Upper lobe of right lung (tissue), 1 donor: ENCODE data around the gene MCC. TPM values are rescaled to one million over a fixed set of nuclear protein-coding genes. Genes with fewer than 3 reads are reported as not detected.

ENCODE experiments used
- ATAC-seq: fragments of 200-7000 bp; cut with Tn5 transposase; one replicate; pipeline ENCODE4 v1.9.1; 2020; ENCODE audit warnings: mild to moderate bottlenecking, moderate library complexity
- DNase-seq: peaks from one replicate; pipeline ENCODE4 v3.0.0-alpha.2; 2020
- H3K27ac ChIP-seq: fragments of 200-600 bp; one replicate; pipeline ENCODE4 v1.8.0; 2022
- H3K27me3 ChIP-seq: fragments of 200-600 bp; one replicate; pipeline ENCODE4 v1.8.0; 2022; ENCODE audit warnings: mild to moderate bottlenecking
- H3K36me3 ChIP-seq: fragments of 200-600 bp; one replicate; pipeline ENCODE4 v1.8.0; 2022
- H3K4me1 ChIP-seq: fragments of 200-600 bp; one replicate; pipeline ENCODE4 v1.8.0; 2022
- H3K4me3 ChIP-seq: fragments of 200-600 bp; one replicate; pipeline ENCODE4 v1.8.0; 2022; ENCODE audit warnings: mild to moderate bottlenecking
- H3K9me3 ChIP-seq: fragments of 200-600 bp; one replicate; pipeline ENCODE4 v1.8.0; 2022
- intact Hi-C: fragments of 100-400 bp; cut with DNase I; formaldehyde crosslinking; loops from one replicate; pipeline ENCODE4 v1.11.0; 2022
- total RNA-seq: library from RNA; stranded (reverse); fragmentation: NEBNext Ultra II Directional; extraction: Animal tissue kit (Norgen Biotek cat#: 25700); gene quantifications from one replicate; pipeline ENCODE4 v1.2.1, GENCODE V29; 2021
- TF ChIP-seq, protein P1 (sequence below): fragments of 200-600 bp; IDR thresholded peaks from one replicate; pipeline ENCODE4 v1.8.0; 2022; ENCODE audit warnings: antibody characterized with exemption
- donor health status: DM: no; HTN: yes; CAD: no; lungs with severe emphysema.

Gene MCC
- total RNA-seq, 1 donor from 2014 or later: 18.6 TPM

DNA sequence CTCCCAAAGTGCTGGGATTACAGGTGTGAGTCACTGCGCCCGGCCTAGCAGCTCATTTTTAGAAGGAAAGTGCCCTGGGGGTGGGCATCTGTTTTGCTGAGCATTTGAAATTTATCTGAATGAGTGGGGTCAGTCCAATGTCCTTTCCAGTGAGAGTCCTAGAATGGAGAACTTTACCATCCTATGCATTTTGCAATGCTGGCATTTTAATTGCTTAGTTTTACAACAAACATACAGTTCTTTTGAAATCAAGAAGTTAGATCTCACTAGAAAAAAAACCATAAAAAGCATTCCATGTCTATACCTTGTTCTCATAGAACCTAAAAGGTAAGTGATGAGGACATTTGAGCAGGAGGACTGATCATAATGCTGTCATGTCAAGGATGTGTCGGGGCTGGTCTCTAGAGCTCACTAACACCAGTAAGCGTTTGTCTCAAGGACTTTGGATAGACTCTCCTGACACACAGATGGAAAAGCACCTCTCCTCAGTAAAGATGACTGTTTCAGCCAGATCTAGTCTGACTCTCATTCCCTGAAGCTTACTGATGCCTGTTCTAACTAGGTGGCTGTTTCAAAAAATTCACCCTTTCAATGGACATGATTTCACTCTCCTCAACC lies 427.7 kb downstream of the MCC start:
- Histone ChIP-seq H3K27ac (no peak overlapping the region), H3K27me3 (no peaks in the 10 kb centered on the region), H3K36me3 (peaks cover 5% of the 10 kb centered on the region), H3K9me3 (no peaks in the 10 kb centered on the region), H3K4me1 (no peaks in the 10 kb centered on the region), H3K4me3 (no peak overlapping the region)
- TF ChIP-seq, protein P1, sequence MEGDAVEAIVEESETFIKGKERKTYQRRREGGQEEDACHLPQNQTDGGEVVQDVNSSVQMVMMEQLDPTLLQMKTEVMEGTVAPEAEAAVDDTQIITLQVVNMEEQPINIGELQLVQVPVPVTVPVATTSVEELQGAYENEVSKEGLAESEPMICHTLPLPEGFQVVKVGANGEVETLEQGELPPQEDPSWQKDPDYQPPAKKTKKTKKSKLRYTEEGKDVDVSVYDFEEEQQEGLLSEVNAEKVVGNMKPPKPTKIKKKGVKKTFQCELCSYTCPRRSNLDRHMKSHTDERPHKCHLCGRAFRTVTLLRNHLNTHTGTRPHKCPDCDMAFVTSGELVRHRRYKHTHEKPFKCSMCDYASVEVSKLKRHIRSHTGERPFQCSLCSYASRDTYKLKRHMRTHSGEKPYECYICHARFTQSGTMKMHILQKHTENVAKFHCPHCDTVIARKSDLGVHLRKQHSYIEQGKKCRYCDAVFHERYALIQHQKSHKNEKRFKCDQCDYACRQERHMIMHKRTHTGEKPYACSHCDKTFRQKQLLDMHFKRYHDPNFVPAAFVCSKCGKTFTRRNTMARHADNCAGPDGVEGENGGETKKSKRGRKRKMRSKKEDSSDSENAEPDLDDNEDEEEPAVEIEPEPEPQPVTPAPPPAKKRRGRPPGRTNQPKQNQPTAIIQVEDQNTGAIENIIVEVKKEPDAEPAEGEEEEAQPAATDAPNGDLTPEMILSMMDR: no peak
- ATAC-seq (no peak), DNase-seq (no peak)
- intact Hi-C loops: no loop called here

DNA sequence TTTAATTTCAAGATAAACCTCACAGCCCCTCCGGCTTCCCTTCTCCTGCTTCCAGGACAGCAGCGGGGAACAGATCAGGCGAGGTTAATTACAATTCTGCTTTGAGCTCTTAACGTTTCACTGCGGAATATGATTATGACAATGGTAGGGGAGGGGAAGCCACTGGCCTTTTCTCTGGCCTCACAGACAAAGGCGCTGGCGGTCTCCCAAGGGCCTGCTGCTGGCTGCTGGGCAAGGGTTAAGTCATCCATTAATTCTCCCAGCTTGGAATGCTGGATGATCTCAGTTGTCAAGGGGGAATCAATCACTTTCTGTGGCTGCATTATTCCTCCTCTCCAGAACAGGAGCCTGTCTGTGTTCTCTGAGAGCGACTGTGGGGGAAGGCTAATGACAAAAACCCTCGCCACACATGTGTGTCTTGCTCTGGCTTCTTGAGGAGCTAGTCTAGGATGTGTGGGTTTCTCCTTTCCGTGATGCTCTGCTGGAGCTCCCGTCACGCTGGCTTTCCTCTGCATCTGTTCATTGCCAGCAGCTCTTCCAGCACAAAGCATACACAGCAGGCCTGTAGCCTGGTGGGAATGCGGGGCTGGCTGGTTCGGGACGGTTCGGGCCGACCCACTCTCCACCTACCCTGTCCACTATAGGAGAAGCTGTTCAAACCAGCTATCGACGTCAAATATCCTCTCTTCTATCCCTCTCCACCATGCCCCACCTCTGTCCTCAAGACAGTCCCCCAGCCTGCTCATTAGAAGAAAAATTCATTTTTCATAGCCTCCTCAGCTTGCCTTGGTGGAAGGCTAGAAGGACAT lies 428.8 kb downstream of the MCC start:
- DNase-seq (no peak), ATAC-seq (no peak)
- TF ChIP-seq, protein P1: no peak
- Histone ChIP-seq H3K27ac (no peak overlapping the region), H3K4me1 (no peaks in the 10 kb centered on the region), H3K36me3 (peaks cover 5% of the 10 kb centered on the region), H3K4me3 (no peak overlapping the region), H3K9me3 (no peaks in the 10 kb centered on the region), H3K27me3 (no peaks in the 10 kb centered on the region)
- intact Hi-C loops: no loop called here

DNA sequence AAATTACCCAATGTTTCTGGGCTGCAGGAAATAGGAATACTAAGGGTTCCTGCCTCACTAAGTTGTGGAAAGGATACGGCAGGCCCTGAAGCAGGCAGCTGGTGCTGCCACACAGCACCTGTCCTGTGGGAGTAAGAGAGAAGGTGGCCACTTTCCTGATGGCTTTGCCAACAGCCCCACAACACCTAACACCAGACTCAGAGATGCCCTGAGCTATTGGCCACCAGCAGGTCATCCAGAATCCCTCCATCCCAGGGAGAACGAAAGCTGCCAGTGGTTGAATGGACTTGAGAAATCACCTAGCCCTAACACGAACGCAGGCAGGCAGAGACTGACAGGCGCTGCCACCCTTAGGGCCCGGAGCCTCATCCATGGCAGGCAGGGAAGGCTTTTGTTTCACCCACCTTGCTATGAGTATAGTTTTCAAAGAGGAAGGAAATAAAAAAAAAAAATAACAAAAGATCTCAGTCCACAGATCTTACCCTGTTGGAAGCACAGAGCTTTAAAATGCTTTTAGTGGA lies 429.5 kb downstream of the MCC start:
- no peak overlapping the region for H3K4me3 ChIP-seq
- H3K27me3 ChIP-seq: no peaks in the 10 kb centered on the region
- H3K9me3 ChIP-seq: no peaks in the 10 kb centered on the region
- intact Hi-C loops: no loop called here
- peaks cover 5% of the 10 kb centered on the region for H3K36me3 ChIP-seq
- H3K4me1 ChIP-seq: no peaks in the 10 kb centered on the region
- DNase-seq (no peak), ATAC-seq (no peak)
- TF ChIP-seq, protein P1: no peak
- no peak overlapping the region for H3K27ac ChIP-seq

DNA sequence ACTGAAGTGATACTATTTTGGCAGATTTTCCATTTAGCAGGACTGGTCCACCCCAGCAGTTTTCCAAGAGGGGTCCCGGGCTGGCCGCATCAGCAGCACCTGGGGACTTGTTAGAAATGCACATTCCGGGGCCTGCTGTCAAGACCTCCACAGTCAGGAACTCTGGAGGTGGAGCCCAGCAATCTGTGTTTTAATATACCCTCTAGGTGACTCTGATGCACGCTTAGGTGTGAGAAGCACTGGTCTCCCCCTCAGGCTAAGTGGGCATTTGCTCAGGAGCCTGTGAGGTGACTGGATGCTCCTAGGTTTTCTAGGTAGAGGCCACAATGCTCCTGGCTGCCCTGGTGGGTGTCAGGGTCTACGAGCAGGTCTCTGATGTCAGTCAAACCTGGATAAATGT lies 430.0 kb downstream of the MCC start:
- DNase-seq (no peak), ATAC-seq (no peak)
- intact Hi-C loops: no loop called here
- Histone ChIP-seq H3K36me3 (peaks cover 3% of the 10 kb centered on the region), H3K27me3 (no peaks in the 10 kb centered on the region), H3K4me1 (no peaks in the 10 kb centered on the region), H3K9me3 (no peaks in the 10 kb centered on the region), H3K4me3 (no peak overlapping the region), H3K27ac (no peak overlapping the region)
- TF ChIP-seq, protein P1: no peak

DNA sequence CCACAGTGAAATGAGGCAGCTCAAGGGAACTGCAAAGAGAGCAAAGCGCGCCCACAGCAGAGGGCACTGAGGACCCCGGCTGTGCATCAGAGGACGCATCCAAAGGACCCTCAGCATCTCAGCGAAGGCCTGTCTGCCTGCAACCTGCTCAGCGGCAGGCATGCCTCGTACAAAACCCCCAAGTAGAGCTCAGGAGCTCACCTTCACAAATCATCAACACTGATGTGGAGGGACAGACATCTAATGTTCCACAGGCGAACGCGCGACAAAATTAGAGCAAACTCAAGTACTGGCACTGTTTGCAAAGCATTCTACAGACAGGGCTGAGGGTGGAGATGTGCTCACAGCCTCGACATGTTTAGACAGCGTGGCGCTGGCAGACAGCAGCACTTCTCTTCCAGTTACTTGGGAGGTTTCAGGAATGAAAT lies 430.7 kb downstream of the MCC start:
- Histone ChIP-seq H3K27me3 (no peaks in the 10 kb centered on the region), H3K4me3 (no peak overlapping the region), H3K27ac (no peak overlapping the region), H3K36me3 (no peaks in the 10 kb centered on the region), H3K9me3 (no peaks in the 10 kb centered on the region), H3K4me1 (no peaks in the 10 kb centered on the region)
- no peak for DNase-seq
- no peak for ATAC-seq
- intact Hi-C loops: no loop called here
- TF ChIP-seq, protein P1: no peak
